ENCODE results near the gene TNFRSF4. TPM values are rescaled to one million over a fixed set of nuclear protein-coding genes. Genes with fewer than 3 reads are reported as not detected.
"Not testable (repeated sequence)": the region's sequence is repeated elsewhere in the genome, so short reads cannot be mapped to it uniquely, and the experiment has no call there.

The TNFRSF4 gene
- polyA plus RNA-seq, 2 of the 4 experiments (the other 2 are of a cell fraction): not detected

DNA sequence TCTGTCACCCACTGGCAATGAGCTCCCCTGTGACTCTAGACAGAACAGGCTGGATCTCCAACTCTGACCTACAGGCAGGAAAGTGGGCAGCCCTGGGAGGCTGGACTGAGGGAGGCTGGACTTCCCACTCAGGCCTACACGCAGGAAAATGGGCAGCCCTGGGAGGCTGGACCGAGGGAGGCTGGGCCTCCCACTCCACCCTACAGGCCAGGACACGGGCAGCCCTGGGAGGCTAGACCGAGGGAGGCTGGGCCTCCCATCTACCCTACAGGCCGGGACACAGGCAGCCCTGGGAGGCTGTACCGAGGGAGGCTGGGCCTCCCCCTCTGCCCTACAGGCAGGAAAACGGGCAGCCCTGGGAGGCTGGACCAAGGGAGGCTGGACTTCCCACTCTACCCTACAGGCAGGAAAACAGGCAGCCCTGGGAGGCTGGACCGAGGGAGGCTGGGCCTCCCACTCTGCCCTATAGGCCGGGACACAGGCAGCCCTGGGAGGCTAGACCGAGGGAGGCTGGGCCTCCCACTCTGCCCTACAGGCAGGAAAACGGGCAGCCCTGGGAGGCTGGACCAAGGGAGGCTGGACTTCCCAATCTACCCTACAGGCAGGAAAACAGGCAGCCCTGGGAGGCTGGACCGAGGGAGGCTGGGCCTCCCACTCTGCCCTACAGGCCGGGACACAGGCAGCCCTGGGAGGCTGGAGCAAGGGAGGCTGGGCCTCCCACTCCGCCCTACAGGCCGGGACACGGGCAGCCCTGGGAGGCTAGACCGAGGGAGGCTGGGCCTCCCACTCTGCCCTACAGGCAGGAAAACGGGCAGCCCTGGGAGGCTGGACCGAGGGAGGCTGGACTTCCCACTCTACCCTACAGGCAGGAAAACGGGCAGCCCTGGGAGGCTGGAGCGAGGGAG lies 34.3 kb upstream of the TNFRSF4 start:
- H3K9me3 ChIP-seq; H3K4me2 ChIP-seq; FAIRE-seq; POLR2A ChIA-PET; H3K4me3 ChIP-seq; DNase-seq (ENCODE audit: low read depth in 1 of 2, low spot score in 1 of 2); ATAC-seq; CTCF ChIA-PET; H3K27ac ChIP-seq: not testable (repeated sequence)
- WGBS (ENCODE audit: missing lambda C conversion rate): 86% methylated on average over 4 of the region's 21 CpGs
- 0 out of 2 replicates have a peak, but pooled peaks have one; percentile 13 for TF ChIP-seq KDM1A (IDR thresholded peaks at IDR 0.05; ENCODE audit: low read depth)
- H3K4me1 ChIP-seq: 0 out of 3 replicates have a peak, but pooled peaks cover 10% of the 10 kb centered on the region

GRCh38 chr1:1247341-1247913 lies 33.5 kb upstream of the TNFRSF4 start:
- 86% methylated on average over 4 of the region's 25 CpGs for WGBS (ENCODE audit: missing lambda C conversion rate)
- no peak for TF ChIP-seq MAX (IDR thresholded peaks at IDR 0.05)
- TF ChIP-seq, protein P1, sequence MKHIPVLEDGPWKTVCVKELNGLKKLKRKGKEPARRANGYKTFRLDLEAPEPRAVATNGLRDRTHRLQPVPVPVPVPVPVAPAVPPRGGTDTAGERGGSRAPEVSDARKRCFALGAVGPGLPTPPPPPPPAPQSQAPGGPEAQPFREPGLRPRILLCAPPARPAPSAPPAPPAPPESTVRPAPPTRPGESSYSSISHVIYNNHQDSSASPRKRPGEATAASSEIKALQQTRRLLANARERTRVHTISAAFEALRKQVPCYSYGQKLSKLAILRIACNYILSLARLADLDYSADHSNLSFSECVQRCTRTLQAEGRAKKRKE (CRISPR knock-in tag; IDR thresholded peaks at IDR 0.05; ENCODE audit: low read depth): no peak
- no peak for TF ChIP-seq EP300 (IDR thresholded peaks at IDR 0.05)
- no peak for TF ChIP-seq CHD2 (IDR thresholded peaks at IDR 0.05; ENCODE audit: low read length, partially characterized antibody)
- TF ChIP-seq PBX3 (IDR thresholded peaks at IDR 0.05): no peak
- TF ChIP-seq SMC3 (IDR thresholded peaks at IDR 0.05): no peak
- TF ChIP-seq CHD4 (IDR thresholded peaks at IDR 0.05; ENCODE audit: borderline replicate concordance): no peak
- TF ChIP-seq ZFP36 (IDR thresholded peaks at IDR 0.05; ENCODE audit: borderline replicate concordance, partially characterized antibody): no peak
- no peak for TF ChIP-seq NFE2L2 (conservative IDR thresholded peaks at IDR 0.05; ENCODE audit: low read length)
- TF ChIP-seq KDM1A (IDR thresholded peaks at IDR 0.05; ENCODE audit: low read depth): no peak
- no peak for TF ChIP-seq POLR2AphosphoS2 (conservative IDR thresholded peaks at IDR 0.05; ENCODE audit: low read length)
- TF ChIP-seq RAD21 (conservative IDR thresholded peaks at IDR 0.05 in 1 of 2, IDR thresholded peaks at IDR 0.05 in 1 of 2): no peak
- no peak for TF ChIP-seq HES2 (IDR thresholded peaks at IDR 0.05)
- TF ChIP-seq POLR2A (IDR thresholded peaks at IDR 0.05; ENCODE audit: low read length): no peak
- TF ChIP-seq HOXB5 (CRISPR knock-in tag; IDR thresholded peaks at IDR 0.05): no peak
- TF ChIP-seq GATA3 (IDR thresholded peaks at IDR 0.05; ENCODE audit: borderline replicate concordance): no peak
- TF ChIP-seq KDM5A (IDR thresholded peaks at IDR 0.05): no peak
- no peak for TF ChIP-seq EHF (CRISPR knock-in tag; IDR thresholded peaks at IDR 0.05)
- TF ChIP-seq HEYL (CRISPR knock-in tag; IDR thresholded peaks at IDR 0.05): no peak
- no peak overlapping the region for H3K27ac ChIP-seq
- ATAC-seq: no peak
- 0 out of 3 replicates have a peak, but pooled peaks cover 10% of the 10 kb centered on the region for H3K4me1 ChIP-seq
- H3K4me2 ChIP-seq: no peak overlapping the region
- no peak for DNase-seq (ENCODE audit: low read depth in 1 of 2, low spot score in 1 of 2)
- no peak for FAIRE-seq
- ChIA-PET POLR2A (no interaction called here), CTCF (no interaction called here)
- H3K4me3 ChIP-seq: no peak overlapping the region
- H3K9me3 ChIP-seq: no peaks in the 10 kb centered on the region

Data from A549 (cell line).